Gastrocnemius medialis (tissue), 4 donors: ENCODE results near the gene TMC2. TPM values are rescaled to one million over a fixed set of nuclear protein-coding genes. Genes with fewer than 3 reads are reported as not detected.

Experiments
- ATAC-seq, 2 donors: fragments of 150-250 bp; one replicate each; pipeline ENCODE4 v1.9.1; 2016
- DNase-seq, 2 donors: peaks; one replicate each; pipeline ENCODE4 v3.0.0-alpha.2; 2019
- H3K27ac ChIP-seq, 4 donors: fragments of 200-600 bp; sonication (generic); 1 replicate in 1 of 4; 2 replicates in 3 of 4; pipeline ENCODE4 v1.5.1; 2016 to 2018; ENCODE audit warnings: mild to moderate bottlenecking in 2 of 4, moderate library complexity in 1 of 4
- H3K27me3 ChIP-seq, 3 donors: fragments of 200-600 bp; sonication (generic) in 2 of 3; 1 replicate in 1 of 3; 2 replicates in 2 of 3; pipeline versions ENCODE4 v1.5.1 to v1.6.0; 2016 to 2019; ENCODE audit warnings: mild to moderate bottlenecking in 1 of 3, moderate library complexity in 1 of 3
- H3K36me3 ChIP-seq, 2 donors: fragments of 200-600 bp; sonication (generic) in 1 of 2; one replicate each; pipeline ENCODE4 v1.5.1; 2017 to 2018
- H3K4me1 ChIP-seq, 2 donors: fragments of 200-600 bp; sonication (generic) in 1 of 2; one replicate each; pipeline ENCODE4 v1.5.1; 2016 to 2017; ENCODE audit warnings: mild to moderate bottlenecking in 2 of 2
- H3K4me3 ChIP-seq, 4 donors: fragments of 200-600 bp; sonication (generic) in 3 of 4; 1 replicate in 1 of 4; 2 replicates in 3 of 4; pipeline ENCODE4 v1.5.1; 2016 to 2019; ENCODE audit warnings: mild to moderate bottlenecking in 2 of 4
- H3K9me3 ChIP-seq, 3 donors: fragments of 200-600 bp; sonication (generic) in 2 of 3; 1 replicate in 1 of 3; 2 replicates in 2 of 3; pipeline ENCODE4 v1.5.1; 2016 to 2019
- POLR2A ChIP-seq, 2 donors: fragments of 450-650 bp; IDR thresholded peaks; one replicate each; pipeline ENCODE4 v1.6.1; 2017; ENCODE audit warnings: antibody characterized with exemption in 2 of 2, mild to moderate bottlenecking in 2 of 2, moderate library complexity in 2 of 2
- in situ Hi-C, 4 donors: fragments of 200-750 bp; cut with MboI; loops; one replicate each; pipeline versions ENCODE4 v1.15.0 to v1.8.0; 2017; ENCODE audit warnings: low sequenced_read_pairs in 4 of 4
- intact Hi-C: fragments of 100-400 bp; cut with DNase I; formaldehyde crosslinking; loops from one replicate; pipeline ENCODE4 v1.15.1; 2023; ENCODE audit warnings: low total_unique reads
- total RNA-seq, 4 donors: library from RNA; depleted of rRNA; stranded (reverse); fragments of >200 nt; gene quantifications; one replicate each; pipeline versions ENCODE4 v1.1.0 to v1.2.3, GENCODE V29; 2016
- TF ChIP-seq, protein P1 (sequence below), 5 experiments: fragments of 450-650 bp in 3 of 5; fragments of 200-600 bp in 2 of 5; sonication (generic) in 2 of 5; IDR thresholded peaks in 4 of 5; conservative IDR thresholded peaks in 1 of 5; 1 replicate in 4 of 5; 2 replicates in 1 of 5; pipeline ENCODE4 v1.5.1; 2016 to 2019; ENCODE audit warnings: antibody characterized with exemption in 5 of 5, mild to moderate bottlenecking in 3 of 5, moderate library complexity in 3 of 5

Gene TMC2
- total RNA-seq, 4 donors from 2014 or later = 0.10 TPM; not detected in 2

- intact Hi-C loops (loop anchor here (1.0 kb wide), 1 partner anchor 39 kb away; the partner anchor contains the start of gene SNRPB), in situ Hi-C loops (no loop called here)
- no peaks in the 10 kb centered on the region for H3K36me3 ChIP-seq
- ATAC-seq (peak; percentile 100), DNase-seq (peak; percentile 75 to 76)
- peak; percentile 35 to 52 for TF ChIP-seq POLR2A (IDR thresholded peaks at IDR 0.05)
- TF ChIP-seq, protein P1, sequence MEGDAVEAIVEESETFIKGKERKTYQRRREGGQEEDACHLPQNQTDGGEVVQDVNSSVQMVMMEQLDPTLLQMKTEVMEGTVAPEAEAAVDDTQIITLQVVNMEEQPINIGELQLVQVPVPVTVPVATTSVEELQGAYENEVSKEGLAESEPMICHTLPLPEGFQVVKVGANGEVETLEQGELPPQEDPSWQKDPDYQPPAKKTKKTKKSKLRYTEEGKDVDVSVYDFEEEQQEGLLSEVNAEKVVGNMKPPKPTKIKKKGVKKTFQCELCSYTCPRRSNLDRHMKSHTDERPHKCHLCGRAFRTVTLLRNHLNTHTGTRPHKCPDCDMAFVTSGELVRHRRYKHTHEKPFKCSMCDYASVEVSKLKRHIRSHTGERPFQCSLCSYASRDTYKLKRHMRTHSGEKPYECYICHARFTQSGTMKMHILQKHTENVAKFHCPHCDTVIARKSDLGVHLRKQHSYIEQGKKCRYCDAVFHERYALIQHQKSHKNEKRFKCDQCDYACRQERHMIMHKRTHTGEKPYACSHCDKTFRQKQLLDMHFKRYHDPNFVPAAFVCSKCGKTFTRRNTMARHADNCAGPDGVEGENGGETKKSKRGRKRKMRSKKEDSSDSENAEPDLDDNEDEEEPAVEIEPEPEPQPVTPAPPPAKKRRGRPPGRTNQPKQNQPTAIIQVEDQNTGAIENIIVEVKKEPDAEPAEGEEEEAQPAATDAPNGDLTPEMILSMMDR (IDR thresholded peaks at IDR 0.05 in 4 of 5, conservative IDR thresholded peaks at IDR 0.05 in 1 of 5) = no peak
- peaks cover 14 to 17% of the 10 kb centered on the region in 2 donors for H3K4me1 ChIP-seq
- H3K27me3 ChIP-seq = peaks cover 0 to 4% (median 0%) of the 10 kb centered on the region in 3 donors
- peak within 1 kb of the TSS; percentile 90 to 98 (median 92) for H3K27ac ChIP-seq
- H3K4me3 ChIP-seq = peak within 1 kb of the TSS; percentile 75 to 90 (median 82)
- H3K9me3 ChIP-seq = no peaks in the 10 kb centered on the region
Observed at GRCh38 chr20:2508631-2509467, 27.5 kb upstream of the TMC2 start, which contains the start of gene ZNF343. Gene ZNF343, minus strand, starts transcription at chr20:2508915. Its CDS starts 15,020 bp downstream, at chr20:2493895.

- Histone ChIP-seq H3K27ac (peak overlapping the region; percentile 90 to 98 (median 92)), H3K4me1 (peaks cover 14 to 17% of the 10 kb centered on the region in 2 donors), H3K9me3 (no peaks in the 10 kb centered on the region), H3K27me3 (peaks cover 0 to 4% (median 0%) of the 10 kb centered on the region in 3 donors), H3K4me3 (peak overlapping the region; percentile 75 to 90 (median 82)), H3K36me3 (no peaks in the 10 kb centered on the region)
- ATAC-seq (no peak), DNase-seq (peak in 1 of 2 donors; percentile 16)
- in situ Hi-C loops = no loop called here
- TF ChIP-seq, protein P1 (IDR thresholded peaks at IDR 0.05 in 4 of 5, conservative IDR thresholded peaks at IDR 0.05 in 1 of 5) = no peak
- no peak for TF ChIP-seq POLR2A (IDR thresholded peaks at IDR 0.05)
- intact Hi-C loops = no loop called here
Observed at GRCh38 chr20:2509468-2509781, 26.9 kb upstream of the TMC2 start.

DNA sequence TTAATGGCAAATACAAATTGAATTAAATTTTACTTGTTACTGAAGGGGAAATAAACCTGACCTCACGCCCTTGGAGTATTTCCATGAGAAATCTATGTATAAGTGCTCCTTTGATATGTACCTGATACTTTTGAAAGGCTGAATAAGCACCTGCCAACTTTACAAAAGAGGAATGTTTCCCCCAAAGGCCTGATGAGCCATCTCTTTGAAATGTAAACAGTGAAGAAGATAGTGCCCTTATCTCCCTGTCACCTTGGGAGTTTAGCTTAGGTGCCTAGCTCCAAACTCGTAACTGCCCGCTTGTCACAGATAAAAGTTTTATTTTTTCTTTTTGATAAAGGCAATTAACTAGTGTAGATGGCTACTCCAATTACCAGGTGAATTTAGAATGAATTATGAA, 26.6 kb upstream of the TMC2 start:
- in situ Hi-C loops = loop anchor here in 1 of 4 donors (10.0 kb wide), 1 partner anchor 145 kb away; the partner anchor contains the start of gene NOP56

GRCh38 chr20:2515203-2515602, 21.2 kb upstream of the TMC2 start:
- no peak for DNase-seq
- no peak for ATAC-seq
- intact Hi-C loops (no loop called here), in situ Hi-C loops (loop anchor here in 1 of 4 donors (10.0 kb wide), 1 partner anchor 140 kb away; the partner anchor contains the start of gene NOP56)
- H3K36me3 ChIP-seq = no peaks in the 10 kb centered on the region
- no peak for TF ChIP-seq POLR2A (IDR thresholded peaks at IDR 0.05)
- TF ChIP-seq, protein P1 (IDR thresholded peaks at IDR 0.05 in 4 of 5, conservative IDR thresholded peaks at IDR 0.05 in 1 of 5) = no peak
- H3K27me3 ChIP-seq = peaks cover 0 to 4% (median 0%) of the 10 kb centered on the region in 3 donors
- H3K4me3 ChIP-seq = no peak overlapping the region
- H3K9me3 ChIP-seq = no peaks in the 10 kb centered on the region
- no peak overlapping the region for H3K27ac ChIP-seq
- H3K4me1 ChIP-seq = no peaks in the 10 kb centered on the region

More for the DNA sequence above, 26.6 kb upstream of the TMC2 start:
- DNase-seq (no peak), ATAC-seq (no peak)
- Histone ChIP-seq H3K4me3 (peak overlapping the region; percentile 75 to 90 (median 82)), H3K4me1 (peaks cover 14 to 17% of the 10 kb centered on the region in 2 donors), H3K27ac (peak overlapping the region in 1 of 4 donors; percentile 90), H3K36me3 (no peaks in the 10 kb centered on the region), H3K27me3 (peaks cover 0 to 4% (median 0%) of the 10 kb centered on the region in 3 donors), H3K9me3 (no peaks in the 10 kb centered on the region)
- intact Hi-C loops = no loop called here
- no peak for TF ChIP-seq POLR2A (IDR thresholded peaks at IDR 0.05)
- TF ChIP-seq, protein P1 (IDR thresholded peaks at IDR 0.05 in 4 of 5, conservative IDR thresholded peaks at IDR 0.05 in 1 of 5) = no peak
